ENCODE data around the gene TNN. TPM values are rescaled to one million over a fixed set of nuclear protein-coding genes. Genes with fewer than 3 reads are reported as not detected.

Gene TNN
- total RNA-seq, 2 donors from 2014 or later, result 0.05 to 0.14 TPM

DNA sequence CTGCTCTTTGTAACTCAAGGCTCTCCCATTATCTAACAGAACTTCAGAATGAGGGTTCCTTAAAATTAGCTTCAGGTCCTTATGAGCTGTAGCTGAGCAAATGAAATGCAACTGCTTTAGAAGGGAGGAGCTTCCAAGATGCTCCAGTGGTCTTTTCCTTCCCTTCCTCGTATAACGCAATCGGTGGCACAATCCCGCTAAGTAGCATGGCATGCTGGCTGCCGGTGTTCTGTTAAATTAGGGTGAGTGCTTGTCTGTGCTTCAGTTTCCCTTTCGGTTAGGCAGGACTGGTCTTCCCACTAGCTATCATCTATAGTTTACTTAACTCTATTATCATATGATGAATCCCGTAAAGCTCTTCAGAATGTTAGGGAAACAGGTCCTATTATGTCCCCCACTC is 124.0 kb downstream of the TNN start:
- DNase-seq (ENCODE audit: low spot score), result no peak

DNA sequence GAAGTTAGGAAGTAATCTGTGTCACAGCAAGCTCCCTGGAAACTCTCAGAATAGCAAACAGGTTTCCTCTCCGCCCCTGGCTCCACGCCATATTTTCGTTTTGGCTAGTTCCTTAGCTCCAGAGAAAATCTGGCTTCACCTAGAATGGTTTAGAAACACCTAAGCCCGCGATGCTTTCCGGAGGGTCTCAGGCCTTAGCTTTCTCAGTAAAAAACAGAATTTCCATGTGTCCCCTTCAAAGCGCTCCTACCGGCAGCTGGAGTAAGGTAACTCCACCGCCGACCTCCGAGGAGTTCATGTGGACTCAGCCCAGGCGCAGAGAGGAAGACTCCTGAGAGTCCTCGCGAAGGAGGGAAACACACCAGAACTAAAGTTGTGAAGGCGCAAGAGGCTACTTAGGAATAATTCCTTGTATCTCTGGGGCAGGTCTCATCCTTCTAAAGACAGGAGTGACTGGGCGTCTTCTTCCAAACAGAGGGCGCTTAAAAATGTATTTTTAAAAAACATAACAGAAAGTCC is 124.5 kb downstream of the TNN start:
- intact Hi-C loops (cut with DNase I), result no loop called here
- DNase-seq (ENCODE audit: low spot score), result no peak

More for the DNA sequence above, 124.0 kb downstream of the TNN start:
- intact Hi-C loops (cut with DNase I), result no loop called here

DNA sequence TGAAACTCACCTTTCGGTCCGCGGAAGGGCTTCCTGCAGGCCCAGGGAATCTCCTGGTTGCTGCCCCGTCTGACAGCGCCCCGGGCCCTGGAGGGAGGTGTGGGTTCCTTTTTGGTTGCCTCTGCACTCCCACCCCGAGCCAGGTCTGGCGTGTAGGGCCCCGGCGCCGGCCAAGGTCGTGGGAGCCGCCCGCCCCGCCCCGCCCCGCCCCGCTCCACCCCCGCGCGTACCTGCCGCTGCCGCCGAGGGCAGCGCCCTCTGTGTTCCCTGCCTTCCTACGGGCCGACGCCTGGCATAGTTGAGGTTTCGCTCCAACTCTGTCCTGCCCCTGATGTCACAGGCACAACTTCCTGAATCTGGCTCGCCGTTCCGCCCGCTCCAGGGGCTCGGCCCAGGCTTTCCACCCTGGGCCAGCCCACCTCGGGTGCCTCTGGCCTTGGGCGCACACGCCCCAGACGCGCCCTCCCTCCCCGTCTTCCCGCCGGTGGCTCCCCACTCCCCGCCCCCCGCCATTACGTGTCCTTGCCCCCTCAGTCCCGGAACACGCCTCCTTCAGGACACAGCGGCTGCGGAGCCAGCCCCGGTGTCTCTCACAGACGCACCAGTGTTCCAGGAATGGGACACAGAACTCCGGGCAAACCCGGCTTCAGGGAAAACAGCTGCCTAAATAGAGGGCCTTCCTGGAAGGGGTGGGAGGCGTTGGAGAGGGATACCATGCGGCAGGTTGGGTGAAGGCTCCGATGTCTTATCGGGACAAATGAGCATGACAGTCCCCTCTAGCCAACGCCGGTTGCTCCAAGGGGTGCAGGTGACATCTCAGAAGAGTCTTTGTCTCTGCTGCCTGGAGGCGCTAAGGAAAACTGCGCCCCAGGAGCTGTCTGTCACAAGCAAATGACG is 125.2 kb downstream of the TNN start, which contains the start of gene KIAA0040:
Gene KIAA0040 (minus strand): TSS at position 147 of the 897 bp plus-strand sequence. CDS start 31,763 bp downstream, outside the sequence.
- intact Hi-C loops (cut with DNase I), result no loop called here
- DNase-seq (ENCODE audit: low spot score), result peak; percentile 90

DNA sequence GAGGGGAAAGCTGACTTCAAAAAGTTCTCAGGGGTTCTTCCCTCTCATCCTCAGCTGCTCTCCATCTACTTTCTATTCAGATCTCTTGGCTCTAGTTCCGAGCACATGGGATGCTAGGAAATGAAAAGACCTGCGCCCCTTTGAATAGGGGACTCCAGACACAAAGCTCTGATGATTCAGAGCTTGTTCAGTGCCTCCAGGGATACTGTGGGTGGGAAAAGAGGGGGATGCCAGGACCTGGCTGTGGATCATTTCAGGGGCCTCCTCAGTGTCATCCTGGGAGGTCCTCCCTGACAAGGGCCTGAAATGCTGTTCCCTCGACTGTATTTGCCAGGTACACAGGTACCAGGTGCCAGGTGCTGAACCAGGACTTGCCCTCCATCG is 125.9 kb downstream of the TNN start:
- DNase-seq (ENCODE audit: low spot score), result no peak
- intact Hi-C loops (cut with DNase I), result no loop called here

GRCh38 chr1:175195281-175195680 is 127.6 kb downstream of the TNN start:
- intact Hi-C loops (cut with DNase I), result no loop called here
- no peak for DNase-seq (ENCODE audit: low spot score)

GRCh38 chr1:175195798-175196197 is 128.2 kb downstream of the TNN start:
- intact Hi-C loops (cut with DNase I), result no loop called here
- DNase-seq (ENCODE audit: low spot score), result no peak

DNA sequence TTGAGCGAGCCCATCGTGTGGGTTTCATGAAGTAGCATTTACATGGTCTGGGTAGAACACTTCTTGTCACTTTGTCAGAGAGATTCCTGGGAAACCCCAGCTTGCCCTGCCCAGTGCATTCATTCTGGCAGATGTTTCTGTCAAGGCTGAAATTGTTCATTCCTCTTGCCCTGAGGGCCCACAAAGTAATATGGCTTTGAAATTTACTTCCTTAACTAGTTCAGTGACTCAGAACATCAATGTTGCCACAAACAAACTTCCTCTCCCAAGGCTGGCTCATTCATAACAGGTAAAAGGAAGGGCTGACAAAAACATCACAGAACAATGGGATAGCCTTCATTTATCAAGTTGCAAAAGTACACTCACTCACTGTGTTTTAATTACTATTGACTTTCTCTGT is 129.9 kb downstream of the TNN start:
- intact Hi-C loops (cut with DNase I), result no loop called here
- DNase-seq (ENCODE audit: low spot score), result no peak

Other genes starting within 250 kb of the TNN start
- 10 to 100 TPM; 45.7 to 47.9 TPM for gene CACYBP, start 67.9 kb upstream of the TNN start, total RNA-seq
- gene MRPS14, start 44.4 kb upstream of the TNN start, total RNA-seq, result 10 to 100 TPM; 18.1 to 28.8 TPM
- 10 to 100 TPM in 1 of 2 donors, 1 to 10 TPM in 1; 9.3 to 13.5 TPM for gene KIAA0040, start 124.9 kb downstream of the TNN start, total RNA-seq